Smooth muscle cell (in vitro differentiated cells): ENCODE results near the gene KCNC1. TPM values are rescaled to one million over a fixed set of nuclear protein-coding genes. Genes with fewer than 3 reads are reported as not detected.

Source experiments
- DNase-seq: peaks from one replicate; lab custom pipeline; 2025; ENCODE audit not compliant: unreplicated experiment; lab: John Stamatoyannopoulos, UW
- H2AFZ ChIP-seq: fragments of 200-600 bp; sonication (generic); 2 replicates; pipeline ENCODE4 v1.6.0; 2016; ENCODE audit warnings: antibody characterized with exemption, low read depth, mild to moderate bottlenecking
- H3F3A ChIP-seq: fragments of 200-600 bp; sonication (generic); 2 replicates; pipeline ENCODE4 v1.6.0; 2017; ENCODE audit warnings: antibody characterized with exemption, low read depth
- H3K27ac ChIP-seq: fragments of 200-600 bp; sonication (generic); 2 replicates; pipeline ENCODE4 v1.5.1; 2016; ENCODE audit warnings: low read depth, mild to moderate bottlenecking
- H3K27me3 ChIP-seq: fragments of 200-600 bp; sonication (generic); 2 replicates; pipeline ENCODE4 v1.6.1; 2016; ENCODE audit warnings: low read depth, mild to moderate bottlenecking
- H3K36me3 ChIP-seq: fragments of 200-600 bp; sonication (generic); 2 replicates; pipeline ENCODE4 v1.5.1; 2016; ENCODE audit warnings: low read depth
- H3K4me1 ChIP-seq: fragments of 200-600 bp; sonication (generic); 2 replicates; pipeline ENCODE4 v1.5.1; 2016; ENCODE audit warnings: low read depth
- H3K4me2 ChIP-seq: fragments of 200-600 bp; sonication (generic); 2 replicates; pipeline ENCODE4 v1.6.0; 2016; ENCODE audit warnings: mild to moderate bottlenecking
- H3K4me3 ChIP-seq: fragments of 200-600 bp; sonication (generic); 2 replicates; pipeline ENCODE4 v1.5.1; 2016; ENCODE audit warnings: mild to moderate bottlenecking
- H3K79me2 ChIP-seq: fragments of 200-600 bp; sonication (generic); 2 replicates; pipeline ENCODE4 v1.6.0; 2016; ENCODE audit warnings: low read depth, mild to moderate bottlenecking
- H3K9ac ChIP-seq: fragments of 200-600 bp; sonication (generic); 2 replicates; pipeline ENCODE4 v1.6.0; 2016; ENCODE audit warnings: low read depth
- H3K9me3 ChIP-seq: fragments of 200-600 bp; sonication (generic); replicated peaks from 2 replicates; pipeline ENCODE4 v1.5.1; 2016; ENCODE audit warnings: low read depth
- H4K20me1 ChIP-seq: fragments of 200-600 bp; sonication (generic); 2 replicates; pipeline ENCODE4 v1.6.0; 2016; ENCODE audit warnings: low read depth
- WGBS: methylation state at CpG from one replicate; pipeline ENCODE4 v1.1.7; 2016; ENCODE audit warnings: low lambda C conversion rate; 5-methylcytosine and 5-hydroxymethylcytosine counted together
- polyA plus RNA-seq: library from polyadenylated mRNA; unstranded; fragments of >200 nt; fragmentation: Nextera tagmentation; extraction: Ambion mirVana; gene quantifications from 2 replicates; pipeline ENCODE4 v1.2.1, GENCODE V29; 2016
- total RNA-seq: library from RNA; depleted of rRNA; stranded (reverse); fragments of >200 nt; gene quantifications from 2 replicates; pipeline ENCODE4 v1.2.3, GENCODE V29; 2014
- TF ChIP-seq, protein P1 (sequence below): fragments of 200-600 bp; sonication (generic); IDR thresholded peaks from 2 replicates; pipeline ENCODE4 v1.5.1; 2017; ENCODE audit warnings: borderline replicate concordance, mild to moderate bottlenecking, antibody characterized with exemption; ENCODE audit not compliant: insufficient read depth, poor library complexity, severe bottlenecking

Gene KCNC1
- total and polyA plus RNA-seq, 2 experiments from 2014 or later, result not detected

DNA sequence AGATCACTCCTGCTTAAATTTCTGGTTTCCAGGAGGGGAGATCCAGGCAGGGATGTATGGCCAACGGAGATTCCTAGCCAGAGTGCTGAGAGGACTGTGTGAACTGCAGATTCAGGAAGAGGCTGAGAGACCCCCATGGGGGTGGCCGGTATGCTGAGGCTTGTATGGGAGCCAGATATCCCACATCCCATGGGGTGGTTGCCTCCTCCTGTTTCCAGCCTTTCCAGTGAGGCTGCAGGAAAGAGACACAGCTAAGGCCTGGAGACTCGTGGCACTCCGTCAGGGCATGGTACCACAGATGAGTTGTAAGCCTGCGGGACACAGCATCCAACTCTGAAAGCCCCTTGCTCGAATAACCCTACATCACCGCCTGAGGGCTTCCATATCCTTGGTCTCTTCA, 16.6 kb upstream of the KCNC1 start:
- no peaks in the 10 kb centered on the region for H3K36me3 ChIP-seq
- no peaks in the 10 kb centered on the region for H3K4me1 ChIP-seq
- no peak overlapping the region for H3K27ac ChIP-seq
- no peaks in the 10 kb centered on the region for H3F3A ChIP-seq
- no peak overlapping the region for H3K4me3 ChIP-seq
- no peak for DNase-seq
- H3K4me2 ChIP-seq, result no peak overlapping the region
- no peaks in the 10 kb centered on the region for H4K20me1 ChIP-seq
- H3K27me3 ChIP-seq, result peaks cover 100% of the 10 kb centered on the region
- TF ChIP-seq, protein P1, sequence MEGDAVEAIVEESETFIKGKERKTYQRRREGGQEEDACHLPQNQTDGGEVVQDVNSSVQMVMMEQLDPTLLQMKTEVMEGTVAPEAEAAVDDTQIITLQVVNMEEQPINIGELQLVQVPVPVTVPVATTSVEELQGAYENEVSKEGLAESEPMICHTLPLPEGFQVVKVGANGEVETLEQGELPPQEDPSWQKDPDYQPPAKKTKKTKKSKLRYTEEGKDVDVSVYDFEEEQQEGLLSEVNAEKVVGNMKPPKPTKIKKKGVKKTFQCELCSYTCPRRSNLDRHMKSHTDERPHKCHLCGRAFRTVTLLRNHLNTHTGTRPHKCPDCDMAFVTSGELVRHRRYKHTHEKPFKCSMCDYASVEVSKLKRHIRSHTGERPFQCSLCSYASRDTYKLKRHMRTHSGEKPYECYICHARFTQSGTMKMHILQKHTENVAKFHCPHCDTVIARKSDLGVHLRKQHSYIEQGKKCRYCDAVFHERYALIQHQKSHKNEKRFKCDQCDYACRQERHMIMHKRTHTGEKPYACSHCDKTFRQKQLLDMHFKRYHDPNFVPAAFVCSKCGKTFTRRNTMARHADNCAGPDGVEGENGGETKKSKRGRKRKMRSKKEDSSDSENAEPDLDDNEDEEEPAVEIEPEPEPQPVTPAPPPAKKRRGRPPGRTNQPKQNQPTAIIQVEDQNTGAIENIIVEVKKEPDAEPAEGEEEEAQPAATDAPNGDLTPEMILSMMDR, result no peak
- H2AFZ ChIP-seq, result no peak overlapping the region
- WGBS, result 73% methylated on average over 7 of the region's 7 CpGs
- H3K9ac ChIP-seq, result no peak overlapping the region
- H3K79me2 ChIP-seq, result no peaks in the 10 kb centered on the region
- no peaks in the 10 kb centered on the region for H3K9me3 ChIP-seq

DNA sequence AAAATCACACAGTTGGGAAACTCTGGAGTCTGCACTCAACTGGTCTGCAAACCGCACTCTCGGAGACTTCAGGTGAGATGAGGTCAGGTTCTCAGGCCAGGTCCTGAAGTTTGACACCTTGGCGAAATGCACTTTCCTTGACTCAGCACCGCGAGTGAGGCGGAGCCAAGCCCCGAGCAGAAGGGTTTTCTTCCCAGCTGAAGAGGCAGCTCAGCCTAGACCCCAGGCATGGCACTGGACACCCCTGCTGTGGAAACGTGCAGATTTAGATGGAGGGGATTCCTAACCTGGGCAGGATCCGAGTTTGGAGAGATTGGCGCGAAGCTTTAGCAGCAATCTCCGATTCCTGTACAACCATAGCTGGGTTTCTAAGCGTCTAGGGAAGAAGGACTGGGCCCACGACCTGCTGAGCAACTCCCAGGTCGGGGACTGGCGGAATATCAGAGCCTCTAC, 16.0 kb upstream of the KCNC1 start:
- Histone ChIP-seq H3K9ac (no peak overlapping the region), H3F3A (no peaks in the 10 kb centered on the region), H3K9me3 (no peaks in the 10 kb centered on the region), H3K27ac (no peak overlapping the region), H3K27me3 (peaks cover 100% of the 10 kb centered on the region), H3K36me3 (no peaks in the 10 kb centered on the region), H3K4me3 (no peak overlapping the region), H3K4me2 (no peak overlapping the region), H3K4me1 (no peaks in the 10 kb centered on the region), H3K79me2 (no peaks in the 10 kb centered on the region), H2AFZ (no peak overlapping the region), H4K20me1 (no peaks in the 10 kb centered on the region)
- DNase-seq, result no peak
- WGBS, result 21% methylated on average over 16 of the region's 16 CpGs
- TF ChIP-seq, protein P1, result no peak

DNA sequence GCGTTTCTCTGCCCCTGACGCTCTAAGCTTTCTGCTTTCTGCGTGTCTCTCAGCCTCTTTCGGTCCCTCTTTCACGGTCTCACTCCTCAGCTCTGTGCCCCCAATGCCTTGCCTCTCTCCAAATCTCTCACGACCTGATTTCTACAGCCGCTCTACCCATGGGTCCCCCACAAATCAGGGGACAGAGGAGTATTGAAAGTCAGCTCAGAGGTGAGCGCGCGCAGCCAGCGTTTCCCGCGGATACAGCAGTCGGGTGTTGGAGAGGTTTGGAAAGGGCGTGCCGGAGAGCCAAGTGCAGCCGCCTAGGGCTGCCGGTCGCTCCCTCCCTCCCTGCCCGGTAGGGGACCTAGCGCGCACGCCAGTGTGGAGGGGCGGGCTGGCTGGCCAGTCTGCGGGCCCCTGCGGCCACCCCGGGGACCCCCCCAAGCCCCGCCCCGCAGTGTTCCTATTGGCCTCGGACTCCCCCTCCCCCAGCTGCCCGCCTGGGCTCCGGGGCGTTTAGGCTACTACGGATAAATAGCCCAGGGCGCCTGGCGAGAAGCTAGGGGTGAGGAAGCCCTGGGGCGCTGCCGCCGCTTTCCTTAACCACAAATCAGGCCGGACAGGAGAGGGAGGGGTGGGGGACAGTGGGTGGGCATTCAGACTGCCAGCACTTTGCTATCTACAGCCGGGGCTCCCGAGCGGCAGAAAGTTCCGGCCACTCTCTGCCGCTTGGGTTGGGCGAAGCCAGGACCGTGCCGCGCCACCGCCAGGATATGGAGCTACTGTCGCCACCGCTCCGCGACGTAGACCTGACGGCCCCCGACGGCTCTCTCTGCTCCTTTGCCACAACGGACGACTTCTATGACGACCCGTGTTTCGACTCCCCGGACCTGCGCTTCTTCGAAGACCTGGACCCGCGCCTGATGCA, 15.3 kb upstream of the KCNC1 start, which contains the start of gene MYOD1:
Gene MYOD1 (plus strand): TSS at position 544 of the 910 bp plus-strand sequence. CDS start 212 bp downstream, at position 756.
- H3K9me3 ChIP-seq, result no peaks in the 10 kb centered on the region
- DNase-seq, result no peak
- peaks cover 100% of the 10 kb centered on the region for H3K27me3 ChIP-seq
- H3K4me3 ChIP-seq, result no peak within 1 kb of the TSS
- H3K4me1 ChIP-seq, result no peaks in the 10 kb centered on the region
- H4K20me1 ChIP-seq, result no peaks in the 10 kb centered on the region
- H3K4me2 ChIP-seq, result no peak within 1 kb of the TSS
- no peaks in the 10 kb centered on the region for H3K36me3 ChIP-seq
- no peak within 1 kb of the TSS for H2AFZ ChIP-seq
- no peaks in the 10 kb centered on the region for H3K79me2 ChIP-seq
- TF ChIP-seq, protein P1, result no peak
- H3K27ac ChIP-seq, result no peak within 1 kb of the TSS
- 9% methylated on average over 53 of the region's 68 CpGs for WGBS
- no peaks in the 10 kb centered on the region for H3F3A ChIP-seq
- H3K9ac ChIP-seq, result no peak within 1 kb of the TSS
